SK-N-SH treated with all-trans-retinoic acid at 6 μM for 48 hours (cell line): ENCODE data around the gene RPS16.

Experiments
- ATAC-seq: fragments of 200-7000 bp; cut with Tn5 transposase; 3 replicates; pipeline ENCODE4 v1.9.1; 2020; ENCODE audit warnings: mild to moderate bottlenecking, moderate library complexity
- CSDC2 ChIP-seq: fragments of 250-450 bp; sonication (Bioruptor Pico); IDR thresholded peaks from 2 replicates; pipeline ENCODE4 v1.5.0; 2020; ENCODE audit warnings: mild to moderate bottlenecking, moderate library complexity
- GLIS3 ChIP-seq: fragments of 250-450 bp; sonication (Bioruptor Pico); IDR thresholded peaks from 2 replicates; pipeline ENCODE4 v1.5.0; 2020; ENCODE audit warnings: mild to moderate bottlenecking, moderate library complexity
- PPARA ChIP-seq: fragments of 250-450 bp; sonication (Bioruptor Pico); IDR thresholded peaks from 2 replicates; pipeline ENCODE4 v1.5.0; 2020; ENCODE audit warnings: mild to moderate bottlenecking, borderline replicate concordance
- SNAI2 ChIP-seq: fragments of 250-450 bp; sonication (Bioruptor Pico); IDR thresholded peaks from 2 replicates; pipeline ENCODE4 v1.5.0; 2020; ENCODE audit warnings: mild to moderate bottlenecking, moderate library complexity
- TCF4 ChIP-seq: fragments of 250-450 bp; sonication (Bioruptor Pico); IDR thresholded peaks from 2 replicates; pipeline ENCODE4 v1.8.0; 2021; ENCODE audit warnings: mild to moderate bottlenecking, moderate library complexity, borderline replicate concordance
- TSHZ2 ChIP-seq: fragments of 250-450 bp; sonication (Bioruptor Pico); IDR thresholded peaks from 2 replicates; pipeline ENCODE4 v1.5.0; 2020; ENCODE audit warnings: mild to moderate bottlenecking, moderate library complexity
- ZFP3 ChIP-seq: fragments of 250-450 bp; sonication (Bioruptor Pico); IDR thresholded peaks from 2 replicates; pipeline ENCODE4 v1.5.0; 2020; ENCODE audit warnings: mild to moderate bottlenecking, moderate library complexity
- ZNF565 ChIP-seq: fragments of 450-650 bp; formaldehyde crosslinking; conservative IDR thresholded peaks from 2 replicates; pipeline ENCODE4 v1.5.0; 2020; ENCODE audit warnings: low read depth, mild to moderate bottlenecking, moderate library complexity
- ZNF70 ChIP-seq: fragments of 450-650 bp; formaldehyde crosslinking; IDR thresholded peaks from 2 replicates; pipeline ENCODE4 v1.5.0; 2020; ENCODE audit warnings: mild to moderate bottlenecking, moderate library complexity

Gene RPS16

GRCh38 chr19:39385629-39386411 is 49.9 kb downstream of the RPS16 start (continued):
- no peak for TF ChIP-seq TSHZ2 (CRISPR knock-in tag)
- TF ChIP-seq GLIS3 (CRISPR knock-in tag): no peak

DNA sequence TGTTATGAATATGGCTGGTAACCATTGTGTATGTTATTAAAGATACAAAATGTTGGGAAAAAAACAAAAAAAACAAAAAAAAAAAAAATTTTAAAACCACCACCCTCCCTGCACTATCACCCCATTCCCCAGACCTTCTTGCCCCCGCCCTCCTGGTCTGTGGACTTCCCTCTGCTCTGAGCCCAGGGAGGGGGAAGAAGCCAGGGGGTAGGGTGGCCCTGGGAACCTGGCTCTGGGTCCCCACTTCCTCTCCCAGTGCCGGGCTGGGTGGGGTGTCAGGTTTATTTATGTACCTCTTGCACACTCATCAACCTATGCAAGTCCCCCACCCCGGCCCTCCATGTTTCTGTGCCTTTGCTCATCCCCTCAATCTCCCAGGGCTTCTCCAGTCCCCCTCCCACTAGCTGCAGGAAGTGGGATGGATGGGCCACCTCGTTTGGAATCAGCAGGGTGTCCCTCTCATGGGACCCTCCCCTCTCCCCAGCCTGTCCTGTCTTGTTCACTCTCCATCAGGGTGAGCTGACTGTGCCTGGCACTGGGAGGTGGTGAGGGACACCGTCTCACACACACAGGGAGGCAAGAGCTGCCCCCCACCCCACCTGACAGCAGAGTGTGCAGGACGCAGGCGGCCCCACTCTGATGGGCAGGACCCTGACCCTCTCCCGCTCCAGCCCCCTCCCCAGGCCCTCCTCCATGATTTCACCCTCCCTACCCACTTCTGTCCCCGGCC is 50.7 kb downstream of the RPS16 start:
- no peak for ATAC-seq
- TF ChIP-seq GLIS3 (CRISPR knock-in tag) (no peak), CSDC2 (no peak), ZNF70 (CRISPR knock-in tag) (no peak), SNAI2 (CRISPR knock-in tag) (no peak), TCF4 (no peak), ZFP3 (CRISPR knock-in tag) (no peak), ZNF565 (CRISPR knock-in tag) (no peak), PPARA (CRISPR knock-in tag) (no peak)
